CD4-positive, alpha-beta T cell treated with Interleukin-21 for 1 hour (primary cell): ENCODE results near the gene KBTBD4.

ENCODE experiments used
- DNase-seq: peaks from one replicate; pipeline ENCODE4 v3.0.0-alpha.2; 2020

KBTBD4 gene

GRCh38 chr11:47578524-47579494 is at the start of gene KBTBD4, which contains the start of gene NDUFS3:
KBTBD4 (minus strand) TSS chr11:47578970; CDS start chr11:47578951, 19 bp downstream.
NDUFS3 (plus strand) TSS chr11:47579074; CDS start chr11:47579092, 18 bp downstream.
- DNase-seq = peak; percentile 92

GRCh38 chr11:47628026-47628425 is 49.3 kb upstream of the KBTBD4 start:
- no peak for DNase-seq

GRCh38 chr11:47626234-47626633 is 47.5 kb upstream of the KBTBD4 start:
- DNase-seq = no peak

- no peak for DNase-seq
Measured at GRCh38 chr11:47620836-47621378, 42.1 kb upstream of the KBTBD4 start.

- no peak for DNase-seq
Measured at GRCh38 chr11:47617417-47617809, 38.6 kb upstream of the KBTBD4 start.

- DNase-seq = peak; percentile 14
Measured at GRCh38 chr11:47616726-47617416, 38.1 kb upstream of the KBTBD4 start.

GRCh38 chr11:47615249-47615648 is 36.5 kb upstream of the KBTBD4 start:
- DNase-seq = no peak

- no peak for DNase-seq
Measured at GRCh38 chr11:47611348-47611794, 32.6 kb upstream of the KBTBD4 start.

GRCh38 chr11:47609675-47610074 is 30.9 kb upstream of the KBTBD4 start:
- DNase-seq = no peak

GRCh38 chr11:47607380-47607779 is 28.6 kb upstream of the KBTBD4 start:
- DNase-seq = no peak

- DNase-seq = no peak
Measured at GRCh38 chr11:47606731-47607130, 28.0 kb upstream of the KBTBD4 start.

- DNase-seq = no peak
Measured at GRCh38 chr11:47605921-47606320, 27.2 kb upstream of the KBTBD4 start.

- DNase-seq = no peak
Measured at GRCh38 chr11:47603295-47603694, 24.5 kb upstream of the KBTBD4 start.

- DNase-seq = no peak
Measured at GRCh38 chr11:47599902-47600301, 21.1 kb upstream of the KBTBD4 start.

- no peak for DNase-seq
Measured at GRCh38 chr11:47595967-47596366, 17.2 kb upstream of the KBTBD4 start.

GRCh38 chr11:47595029-47595428 is 16.3 kb upstream of the KBTBD4 start:
- no peak for DNase-seq

GRCh38 chr11:47593934-47594855 is 15.4 kb upstream of the KBTBD4 start, which contains the start of gene C1QTNF4:
C1QTNF4 (minus strand) TSS chr11:47594411; CDS start chr11:47590810, 3,601 bp downstream.
- DNase-seq = no peak

GRCh38 chr11:47593492-47593933 is 14.7 kb upstream of the KBTBD4 start:
- DNase-seq = no peak

GRCh38 chr11:47592970-47593369 is 14.2 kb upstream of the KBTBD4 start:
- DNase-seq = no peak

- no peak for DNase-seq
Measured at GRCh38 chr11:47592251-47592650, 13.5 kb upstream of the KBTBD4 start.

GRCh38 chr11:47591764-47592163 is 13.0 kb upstream of the KBTBD4 start:
- DNase-seq = no peak
